Regular cardiac myocyte (primary cell): Measurements from ENCODE around the gene UMPS. TPM values are rescaled to one million over a fixed set of nuclear protein-coding genes. Genes with fewer than 3 reads are reported as not detected.

Experiments used
- total RNA-seq: library from RNA; depleted of rRNA; stranded (reverse); fragments of >200 nt; gene quantifications from 2 replicates; pipeline ENCODE4 v1.2.3, GENCODE V29; 2014

UMPS gene
- 35.0 and 56.4 TPM in 2 replicates for total RNA-seq

DNA sequence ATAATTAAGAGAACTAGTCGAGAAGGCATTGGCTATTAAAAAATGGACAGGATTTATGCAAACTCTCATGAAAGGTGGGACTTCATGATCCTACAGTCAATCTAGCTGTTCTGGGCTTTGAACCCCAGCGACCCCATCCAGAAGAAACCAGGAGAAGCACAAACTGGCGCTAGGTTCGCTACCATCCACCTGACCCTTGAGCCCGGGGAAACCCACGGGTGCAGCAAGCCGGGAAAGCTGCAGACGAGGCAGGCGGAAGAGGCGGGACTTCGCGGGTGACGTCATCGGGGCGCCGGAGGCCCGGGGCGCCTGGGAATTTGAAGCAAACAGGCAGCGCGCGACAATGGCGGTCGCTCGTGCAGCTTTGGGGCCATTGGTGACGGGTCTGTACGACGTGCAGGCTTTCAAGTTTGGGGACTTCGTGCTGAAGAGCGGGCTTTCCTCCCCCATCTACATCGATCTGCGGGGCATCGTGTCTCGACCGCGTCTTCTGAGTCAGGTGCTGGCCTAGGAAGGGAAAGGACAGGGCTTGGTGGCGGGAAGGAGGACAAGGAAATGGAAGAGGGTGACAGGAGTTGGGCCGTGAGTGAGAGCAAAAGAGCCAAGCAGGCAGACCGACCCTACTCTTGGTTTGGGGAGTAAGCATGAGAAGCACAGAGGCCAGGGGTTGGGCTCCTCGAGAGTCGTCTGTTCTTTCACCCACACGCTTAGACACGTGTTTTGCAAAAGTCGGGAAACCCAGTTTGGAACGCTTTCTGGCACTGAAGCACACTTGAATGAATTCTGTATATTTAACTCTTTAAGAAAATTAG is at the start of gene UMPS:
TSS of gene UMPS (plus strand) at position 324 of the 812 bp plus-strand sequence. CDS start at position 344, 20 bp downstream.

Other genes starting within 250 kb of the UMPS start
- gene ITGB5, start 156.9 kb downstream of the UMPS start, total RNA-seq: 274 and 602 TPM in 2 replicates
- not detected in 2 replicates for gene MUC13, start 204.3 kb downstream of the UMPS start, total RNA-seq